SH-SY5Y (cell line): ENCODE measurements around the gene KATNB1.

ENCODE experiments used
- GATA2 ChIP-seq: IDR thresholded peaks from 2 replicates; pipeline ENCODE4 v1.6.1; 2011; ENCODE audit warnings: mild to moderate bottlenecking, low read depth, low read length
- GATA3 ChIP-seq: IDR thresholded peaks from 2 replicates; pipeline ENCODE4 v1.6.1; 2011; ENCODE audit warnings: low read depth, mild to moderate bottlenecking, low read length, moderate library complexity

GRCh38 chr16:57734925-57735754 is 430 bp upstream of the KATNB1 start:
- TF ChIP-seq GATA2 = no peak; the same call in 1 of the 2 replicates
- TF ChIP-seq GATA3 = no peak
